Lower leg skin (tissue), 4 donors: ENCODE data around the gene ZNF593. TPM values are rescaled to one million over a fixed set of nuclear protein-coding genes. Genes with fewer than 3 reads are reported as not detected.

ENCODE experiments used
- DNase-seq, 2 donors: peaks; one replicate each; pipeline ENCODE4 v3.0.0-alpha.2; 2019; ENCODE audit warnings: low spot score in 2 of 2
- H3K4me3 ChIP-seq: fragments of 200-600 bp; sonication (generic); 2 replicates; pipeline ENCODE4 v1.5.1; 2017; ENCODE audit warnings: mild to moderate bottlenecking, low read depth; ENCODE audit not compliant: poor library complexity, severe bottlenecking
- CTCF ChIP-seq, 3 donors: fragments of 450-650 bp; IDR thresholded peaks; one replicate each; pipeline ENCODE4 v1.5.1; 2016; ENCODE audit warnings: antibody characterized with exemption in 3 of 3, mild to moderate bottlenecking in 3 of 3, moderate library complexity in 2 of 3
- POLR2A ChIP-seq, 2 donors: fragments of 450-650 bp; IDR thresholded peaks; one replicate each; pipeline ENCODE4 v1.6.1; 2016 to 2017; ENCODE audit warnings: antibody characterized with exemption in 2 of 2, mild to moderate bottlenecking in 1 of 2, moderate library complexity in 1 of 2
- WGBS, 2 donors: methylation state at CpG; one replicate each; pipeline ENCODE4 v1.1.5; 2018; 5-methylcytosine and 5-hydroxymethylcytosine counted together
- intact Hi-C: fragments of 100-400 bp; cut with DNase I; formaldehyde crosslinking; loops from one replicate; pipeline ENCODE4 v1.15.0; 2023; ENCODE audit warnings: low total_unique reads
- total RNA-seq, 4 donors: library from RNA; depleted of rRNA; stranded (reverse); fragments of >200 nt; gene quantifications; one replicate each; pipeline ENCODE4 v1.1.0, GENCODE V29; 2016

Gene ZNF593
- total RNA-seq, 4 donors from 2014 or later: 17.4 to 49.3 (median 31.4) TPM

- intact Hi-C loops: no loop called here
- no peak for TF ChIP-seq CTCF (IDR thresholded peaks at IDR 0.05)
- TF ChIP-seq POLR2A (IDR thresholded peaks at IDR 0.05): no peak
- H3K4me3 ChIP-seq: no peak overlapping the region
- DNase-seq: no peak
Measured at GRCh38 chr1:26125382-26125781, 44.3 kb upstream of the ZNF593 start.

GRCh38 chr1:26125946-26126320, 43.8 kb upstream of the ZNF593 start:
- no peak for TF ChIP-seq CTCF (IDR thresholded peaks at IDR 0.05)
- DNase-seq: no peak
- 50 to 58% methylated on average over 1 of the region's 1 CpG for WGBS, 2 donors
- no peak overlapping the region for H3K4me3 ChIP-seq
- intact Hi-C loops: no loop called here

- 53 to 55% methylated on average over 9 of the region's 9 CpGs for WGBS, 2 donors
- intact Hi-C loops: no loop called here
- TF ChIP-seq POLR2A (IDR thresholded peaks at IDR 0.05): no peak
- no peak for TF ChIP-seq CTCF (IDR thresholded peaks at IDR 0.05)
- no peak overlapping the region for H3K4me3 ChIP-seq
- DNase-seq: peak in 1 of 2 donors; percentile 43
Measured at GRCh38 chr1:26126321-26127084, 43.2 kb upstream of the ZNF593 start.

- intact Hi-C loops: no loop called here
- WGBS, 2 donors: 33 to 34% methylated on average over 13 of the region's 13 CpGs
- no peak overlapping the region for H3K4me3 ChIP-seq
- no peak for DNase-seq
- TF ChIP-seq POLR2A (IDR thresholded peaks at IDR 0.05) (no peak), CTCF (IDR thresholded peaks at IDR 0.05) (no peak)
Measured at GRCh38 chr1:26127235-26128163, 42.2 kb upstream of the ZNF593 start.

- no peak overlapping the region for H3K4me3 ChIP-seq
- 89 to 92% methylated on average over 4 of the region's 4 CpGs for WGBS, 2 donors
- intact Hi-C loops: no loop called here
- no peak for TF ChIP-seq POLR2A (IDR thresholded peaks at IDR 0.05)
- no peak for TF ChIP-seq CTCF (IDR thresholded peaks at IDR 0.05)
- DNase-seq: no peak
Measured at GRCh38 chr1:26129778-26130177, 39.9 kb upstream of the ZNF593 start.
